GM18858 (cell line): Measurements from ENCODE around the gene CDC14A.

ENCODE experiments used
- ATAC-seq: cut with Tn5 transposase; IDR thresholded peaks from one replicate; pipeline ENCODE4 v1.9.1; 2021; ENCODE audit not compliant: unreplicated experiment

The CDC14A gene

GRCh38 chr1:100443811-100444571, 91.7 kb downstream of the CDC14A start:
- ATAC-seq, result peak; percentile 70

- ATAC-seq, result no peak
Measured at GRCh38 chr1:100445565-100445964, 93.3 kb downstream of the CDC14A start.

- no peak for ATAC-seq
Measured at GRCh38 chr1:100448366-100448765, 96.1 kb downstream of the CDC14A start.

- ATAC-seq, result peak; percentile 70
Measured at GRCh38 chr1:100449477-100449876, 97.2 kb downstream of the CDC14A start.

GRCh38 chr1:100452641-100453040, 100.3 kb downstream of the CDC14A start:
- peak; percentile 68 for ATAC-seq

GRCh38 chr1:100455478-100456072, 103.3 kb downstream of the CDC14A start:
- ATAC-seq, result no peak

- ATAC-seq, result no peak
Measured at GRCh38 chr1:100456880-100457279, 104.6 kb downstream of the CDC14A start.

- no peak for ATAC-seq
Measured at GRCh38 chr1:100457683-100458082, 105.4 kb downstream of the CDC14A start.

- no peak for ATAC-seq
Measured at GRCh38 chr1:100458661-100459357, 106.5 kb downstream of the CDC14A start.

GRCh38 chr1:100459358-100460114, 107.2 kb downstream of the CDC14A start:
- peak; percentile 83 for ATAC-seq

GRCh38 chr1:100461222-100461621, 108.9 kb downstream of the CDC14A start:
- ATAC-seq, result no peak

GRCh38 chr1:100462326-100463025, 110.2 kb downstream of the CDC14A start:
- ATAC-seq, result no peak

- peak; percentile 79 for ATAC-seq
Measured at GRCh38 chr1:100463791-100464424, 111.6 kb downstream of the CDC14A start.

GRCh38 chr1:100469578-100469977, 117.3 kb downstream of the CDC14A start:
- no peak for ATAC-seq

GRCh38 chr1:100474834-100475233, 122.5 kb downstream of the CDC14A start:
- no peak for ATAC-seq

- no peak for ATAC-seq
Measured at GRCh38 chr1:100476735-100477290, 124.5 kb downstream of the CDC14A start.

- no peak for ATAC-seq
Measured at GRCh38 chr1:100478816-100479215, 126.5 kb downstream of the CDC14A start.

- ATAC-seq, result no peak
Measured at GRCh38 chr1:100479620-100480338, 127.5 kb downstream of the CDC14A start.

- no peak for ATAC-seq
Measured at GRCh38 chr1:100481303-100481702, 129.0 kb downstream of the CDC14A start.
